Measurements from ENCODE around the gene APOA4.

GRCh38 chr11:116831790-116832349, 8.8 kb upstream of the APOA4 start:
- TF ChIP-seq CTCF (IDR thresholded peaks at IDR 0.05) (no peak), POLR2A (IDR thresholded peaks at IDR 0.05; ENCODE audit: low read depth) (no peak)
